Fibroblast of skin of right biceps (primary cell): ENCODE measurements around the gene CD164.

ENCODE experiments used
- DNase-seq: peaks from one replicate; pipeline ENCODE4 v3.0.0-alpha.2; 2013

The CD164 gene

DNA sequence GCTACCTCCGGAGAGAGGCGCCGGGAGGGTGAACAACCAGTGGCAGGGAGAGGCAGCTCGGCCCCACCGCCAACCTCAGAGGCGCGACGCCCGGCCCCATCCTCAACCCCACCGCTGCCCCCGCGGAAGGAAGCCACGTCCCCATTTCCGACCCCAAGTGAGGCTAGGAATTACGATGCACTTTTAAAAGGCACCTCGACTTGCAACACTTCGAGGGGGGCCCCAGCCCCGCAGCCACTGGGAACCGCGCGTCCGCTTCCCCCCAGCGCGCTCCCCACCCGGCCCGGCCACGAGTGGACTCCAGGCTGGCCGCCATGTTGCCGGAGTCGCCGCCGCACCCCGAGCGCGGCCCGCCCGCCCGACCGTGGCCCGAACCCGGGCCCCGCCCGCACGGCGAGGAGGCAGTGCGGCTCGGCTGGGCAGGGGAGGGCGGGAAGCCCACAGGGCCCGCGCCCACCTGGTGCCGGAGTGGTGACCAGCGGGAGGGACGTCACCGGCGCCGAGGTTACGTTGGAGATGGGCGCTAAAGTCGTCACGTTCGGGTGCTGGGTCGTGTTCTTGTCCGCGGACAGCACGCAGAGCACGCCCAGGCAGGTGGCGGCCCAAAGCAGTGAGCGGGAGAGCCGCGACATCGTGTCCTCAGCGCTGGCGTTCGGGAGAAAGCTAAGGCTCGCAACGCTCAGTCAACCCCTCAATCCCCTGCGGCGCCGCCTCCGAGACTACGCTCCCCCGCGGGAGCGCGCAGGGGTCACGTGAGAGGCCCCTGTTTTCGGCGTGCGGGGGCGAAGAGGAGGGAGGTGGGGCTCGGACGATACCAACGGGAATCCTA lies at the start of gene CD164:
CD164 (minus strand) TSS at position 721 of the 829 bp plus-strand sequence; CDS start at position 632, 89 bp downstream.
- DNase-seq = peak; percentile 97

DNA sequence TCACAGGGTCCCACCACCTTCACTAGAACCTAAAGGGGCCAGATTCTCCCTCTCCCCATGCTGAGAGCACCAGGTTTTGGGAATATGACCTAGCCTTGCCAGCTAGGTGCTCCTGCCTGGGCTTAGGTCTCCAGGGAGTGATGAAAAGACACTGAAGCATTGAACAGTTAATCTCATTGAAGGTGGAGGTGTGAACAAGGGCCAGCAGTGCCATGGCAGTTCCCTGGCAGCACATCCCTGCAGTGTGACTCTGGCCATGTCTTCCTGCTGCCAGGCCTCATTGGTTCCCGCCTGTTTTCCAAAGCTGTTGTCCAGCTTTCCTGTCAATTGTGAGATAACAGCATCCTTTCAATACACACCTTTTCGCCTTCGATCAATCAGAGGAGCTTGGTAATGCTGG lies 47.2 kb upstream of the CD164 start:
- no peak for DNase-seq

DNA sequence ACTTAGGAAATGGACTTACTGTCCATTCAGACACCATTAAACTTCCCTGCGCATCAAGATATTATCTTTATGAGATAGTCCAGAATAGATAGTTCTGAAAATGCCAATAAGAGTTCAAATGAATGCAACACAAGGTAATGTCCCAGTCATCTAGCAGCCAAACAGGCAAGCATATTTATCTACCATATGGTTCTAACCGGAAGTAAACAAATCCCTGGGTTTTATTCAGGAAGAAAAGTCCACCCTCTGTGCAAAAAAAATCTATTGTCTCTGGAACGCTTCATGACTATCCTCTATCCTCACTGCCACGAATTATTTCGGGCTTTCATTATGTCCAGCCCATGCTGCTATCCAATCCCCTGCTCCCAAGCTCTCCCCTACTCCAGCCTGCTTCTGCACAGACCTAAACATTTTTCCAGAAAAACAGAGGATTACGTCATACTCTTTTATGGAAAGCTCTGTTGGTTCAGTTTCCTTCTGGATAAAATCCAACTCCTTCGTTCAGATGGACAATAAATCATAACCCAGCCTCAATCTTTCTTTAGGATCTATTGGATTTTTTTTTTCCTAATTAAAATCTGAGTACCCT lies 46.7 kb upstream of the CD164 start:
- peak; percentile 51 for DNase-seq

DNA sequence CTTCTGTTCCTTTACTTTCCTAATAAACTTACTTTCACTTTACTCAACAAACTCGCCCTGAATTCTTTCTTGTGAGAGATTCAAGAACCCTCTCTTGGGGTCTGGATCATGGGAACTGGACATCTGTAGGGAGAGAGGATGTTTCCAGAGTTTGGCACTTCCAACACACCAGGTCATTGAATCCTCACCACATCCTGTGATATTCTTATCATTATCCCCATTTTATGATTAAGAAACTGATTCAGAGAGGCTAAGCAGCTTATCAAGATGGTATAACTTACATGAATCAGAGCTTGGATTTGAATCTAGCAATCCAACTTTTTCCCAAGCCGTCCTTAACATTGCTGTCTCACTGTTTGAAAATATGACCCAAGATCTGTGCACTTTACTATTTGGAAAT lies 42.7 kb upstream of the CD164 start:
- no peak for DNase-seq

DNA sequence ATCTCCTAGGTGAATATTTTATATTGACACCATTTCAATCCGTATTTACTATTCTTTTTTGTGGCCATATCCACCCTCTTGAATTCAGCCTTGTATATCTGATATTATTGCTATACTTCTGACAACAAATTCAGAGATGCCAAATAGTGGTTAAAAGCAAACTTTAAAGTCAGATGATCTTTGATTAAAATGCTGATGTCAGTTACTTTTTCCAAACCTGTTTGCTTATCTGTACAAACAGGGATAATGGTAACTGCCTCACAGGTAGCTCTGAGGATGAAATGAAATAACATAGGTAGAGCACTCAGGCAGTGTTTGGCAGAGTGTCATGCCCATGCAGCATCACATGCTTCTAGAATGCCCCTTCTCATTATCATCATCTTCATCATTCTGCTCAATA lies 38.9 kb upstream of the CD164 start:
- no peak for DNase-seq

DNA sequence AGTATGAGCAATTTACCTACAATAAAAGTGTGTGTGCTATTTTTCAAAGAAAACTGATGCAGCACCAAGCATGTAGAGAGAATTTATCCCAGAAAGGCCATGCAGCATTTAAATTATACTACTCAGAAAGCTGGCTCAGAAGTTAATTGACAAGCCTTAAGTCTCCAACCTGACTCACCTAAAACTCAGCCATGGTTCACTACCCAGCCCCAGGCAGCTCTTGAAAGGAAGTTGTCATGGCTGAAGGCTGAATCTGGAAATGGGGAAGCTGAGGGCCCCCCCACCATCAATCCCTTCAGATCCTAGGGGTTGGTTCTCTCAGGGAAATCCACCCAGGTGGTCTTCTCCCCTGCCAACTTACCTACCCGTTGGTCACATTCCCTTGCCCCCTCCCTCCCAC lies 38.5 kb upstream of the CD164 start:
- no peak for DNase-seq

DNA sequence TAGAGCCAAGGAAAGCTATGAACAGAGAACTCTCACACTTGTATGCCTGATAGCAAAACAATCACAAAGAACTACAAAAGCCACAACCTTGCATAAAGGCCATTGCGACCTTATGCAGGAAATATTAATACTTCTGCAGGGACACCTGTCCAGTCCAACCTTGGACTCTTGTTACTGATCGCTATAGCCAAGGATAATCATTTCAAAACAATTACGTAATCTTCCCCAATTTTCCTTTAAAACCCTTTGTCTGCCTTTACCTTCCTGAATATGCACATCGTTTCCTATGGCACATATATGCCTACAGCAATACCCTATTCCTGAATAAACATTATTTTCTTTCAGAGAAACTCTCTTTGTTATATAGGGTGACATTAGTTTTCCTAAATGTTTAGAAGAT lies 35.4 kb upstream of the CD164 start:
- DNase-seq = no peak

DNA sequence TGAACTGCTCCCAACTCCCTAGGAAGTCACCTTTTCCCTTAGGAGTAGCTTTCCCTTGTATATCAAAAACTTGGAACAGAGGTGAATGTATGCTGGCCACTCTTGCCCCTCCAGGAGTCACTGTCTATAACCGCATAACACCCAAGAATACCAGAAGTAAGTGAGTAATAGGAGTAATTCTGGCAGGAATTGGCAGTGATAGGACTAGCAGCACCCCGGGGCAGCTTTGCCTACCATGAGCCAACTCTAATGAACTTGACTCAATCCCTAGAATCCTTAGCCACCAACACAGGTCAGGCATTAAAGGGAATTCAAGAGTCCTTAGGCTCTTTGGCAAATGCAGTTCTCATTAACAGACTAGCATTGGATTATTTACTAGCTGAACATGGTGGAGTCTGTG lies 28.8 kb upstream of the CD164 start:
- DNase-seq = no peak

DNA sequence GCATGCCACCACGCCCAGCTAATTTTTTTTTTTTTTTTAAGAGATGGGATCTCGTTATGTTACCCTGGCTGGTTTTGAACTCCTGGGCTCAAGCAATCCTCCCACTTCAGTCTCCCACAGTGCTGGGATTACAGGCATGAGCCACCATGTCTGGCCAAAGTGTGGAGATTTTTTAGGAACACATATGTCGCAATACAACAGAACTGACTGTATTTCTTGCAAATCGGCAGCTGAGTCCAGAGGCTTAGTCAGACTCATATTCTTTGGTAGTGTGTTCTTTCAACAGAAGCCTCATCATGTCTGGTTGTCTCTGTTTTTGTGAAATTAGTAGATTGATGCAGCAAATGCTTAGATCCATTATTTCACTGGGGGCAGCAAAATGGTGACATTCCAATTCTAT lies 23.9 kb upstream of the CD164 start:
- DNase-seq = peak; percentile 41

DNA sequence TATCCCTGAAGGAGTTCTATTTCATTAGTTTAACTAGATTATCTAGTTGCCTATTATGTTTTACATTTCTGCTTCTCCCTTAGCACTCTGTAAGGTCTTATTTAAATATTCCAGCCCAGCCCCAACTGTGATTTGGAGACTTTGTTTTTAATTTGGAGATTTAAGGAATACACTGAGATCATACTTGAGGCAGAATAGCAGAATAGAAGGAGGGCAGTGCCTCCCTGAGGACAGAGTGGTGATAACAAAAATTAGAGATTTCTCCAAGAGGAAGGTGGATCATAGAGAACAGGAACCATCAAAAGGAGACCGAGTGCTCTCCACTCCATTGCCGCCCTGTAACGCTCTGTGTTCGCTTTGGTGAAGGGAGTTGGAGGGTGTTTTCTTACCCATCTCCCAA lies 14.8 kb upstream of the CD164 start:
- DNase-seq = no peak

DNA sequence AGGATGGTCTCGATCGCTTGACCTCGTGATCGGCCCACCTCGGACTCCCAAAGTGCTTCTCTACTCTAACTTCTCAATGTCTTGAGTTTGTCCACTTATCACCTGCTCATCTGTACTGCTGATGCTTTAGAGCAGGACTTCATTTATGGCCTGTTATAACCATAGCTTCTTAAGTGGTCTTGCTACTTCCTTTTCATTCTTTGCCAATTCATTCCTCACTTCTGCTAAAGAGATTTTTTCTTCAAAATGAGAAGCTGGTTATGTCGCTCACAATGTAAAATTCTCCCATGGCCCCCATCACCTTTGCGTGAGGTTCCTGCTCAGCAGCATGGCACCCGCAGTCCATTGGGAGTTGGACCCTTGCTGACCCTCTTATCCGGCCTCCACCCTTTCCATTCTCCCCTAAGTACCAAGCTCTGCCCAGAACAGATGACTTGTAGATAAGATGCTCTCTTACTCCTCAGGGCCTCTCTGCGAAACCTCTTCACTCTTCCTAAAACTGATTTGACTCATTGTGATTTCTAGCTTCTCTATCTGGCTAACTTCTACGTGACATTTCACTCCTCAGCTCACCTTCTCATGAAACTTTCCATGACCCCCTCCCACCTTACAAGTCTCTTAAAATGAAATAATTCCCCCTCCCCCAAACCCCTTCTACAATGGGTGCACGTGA lies 13.9 kb upstream of the CD164 start:
- DNase-seq = no peak

DNA sequence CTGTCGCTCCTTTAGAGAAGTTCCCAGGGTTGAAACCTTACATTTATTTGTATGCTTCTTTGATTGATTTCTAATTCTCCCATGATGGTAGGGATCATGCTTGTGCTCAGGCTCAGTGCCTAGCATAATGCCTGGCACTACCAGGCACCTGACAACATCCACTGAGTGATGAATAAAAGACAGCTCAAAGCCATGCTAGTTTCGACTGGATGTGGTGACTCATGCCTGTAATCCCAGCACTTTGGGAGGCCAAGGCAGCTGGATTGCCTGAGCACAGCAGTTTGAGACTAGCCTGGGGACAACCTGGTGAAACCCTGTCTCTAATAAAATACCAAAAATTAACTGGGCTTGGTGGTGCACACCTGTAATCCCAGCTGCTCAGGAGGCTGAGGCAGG lies 11.6 kb upstream of the CD164 start:
- DNase-seq = peak; percentile 20

DNA sequence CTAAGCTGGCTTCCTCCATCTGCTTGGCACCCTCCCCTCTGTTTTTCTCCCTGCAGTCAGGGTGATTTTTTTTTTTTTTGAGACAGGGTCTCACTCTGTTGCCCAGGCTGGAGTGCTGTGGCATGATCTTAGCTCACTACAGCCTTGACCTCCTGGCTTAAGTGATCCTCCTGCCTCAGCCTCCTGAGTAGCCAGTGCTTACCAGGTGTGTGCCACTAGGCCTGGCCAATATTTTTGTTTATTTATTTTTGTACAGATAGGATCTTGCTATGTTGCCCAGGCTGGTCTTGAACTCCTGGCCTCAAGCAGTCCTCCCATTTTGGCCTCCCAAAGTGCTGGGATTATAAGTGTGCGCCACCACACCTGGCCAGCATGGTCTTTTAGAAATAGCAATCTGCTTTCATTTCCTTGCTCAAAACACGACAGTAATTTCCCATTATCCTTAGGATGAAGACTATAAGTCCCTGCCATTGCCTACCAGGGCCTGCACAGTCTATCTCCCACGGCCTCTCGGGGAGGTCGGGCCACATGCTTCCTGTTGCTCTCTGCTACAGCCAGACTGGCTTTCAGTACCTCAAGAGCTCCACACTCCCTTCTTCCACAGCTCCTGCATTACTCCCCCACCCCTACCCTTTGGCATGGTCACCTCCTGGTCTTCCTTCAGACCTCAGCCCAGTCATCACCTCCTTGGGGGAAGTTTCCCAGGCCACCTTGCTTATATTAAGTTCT lies 11.1 kb upstream of the CD164 start:
- DNase-seq = no peak

DNA sequence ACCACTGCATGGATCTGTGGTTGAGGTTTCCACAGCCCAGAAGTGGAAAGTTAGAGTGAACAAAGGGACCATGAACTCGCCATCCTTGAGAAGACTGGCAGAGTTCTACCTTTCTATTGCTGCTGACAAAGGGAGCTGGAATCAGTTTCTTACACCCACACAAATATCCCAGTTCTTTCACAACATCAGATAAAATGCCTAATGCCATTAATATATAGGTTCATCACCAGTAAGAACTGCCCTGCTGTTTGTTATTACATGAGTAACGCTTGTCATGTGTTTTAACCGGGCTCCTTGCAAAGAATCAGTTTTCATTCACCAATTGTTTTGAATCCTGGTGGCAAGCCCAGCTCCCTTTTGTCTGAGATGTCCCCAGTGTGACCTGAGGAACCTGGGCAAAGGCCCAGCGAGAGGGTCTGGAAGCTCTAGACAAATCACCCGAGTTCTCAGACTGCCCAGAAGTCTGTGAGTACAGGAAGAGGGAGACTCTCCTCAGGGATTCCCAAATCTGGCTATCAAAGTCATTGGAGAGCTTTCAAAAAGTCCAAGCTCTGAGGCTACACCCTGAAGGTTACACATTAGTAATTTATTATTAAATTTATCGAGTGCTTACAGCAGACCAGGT lies 7.5 kb upstream of the CD164 start:
- DNase-seq = no peak

DNA sequence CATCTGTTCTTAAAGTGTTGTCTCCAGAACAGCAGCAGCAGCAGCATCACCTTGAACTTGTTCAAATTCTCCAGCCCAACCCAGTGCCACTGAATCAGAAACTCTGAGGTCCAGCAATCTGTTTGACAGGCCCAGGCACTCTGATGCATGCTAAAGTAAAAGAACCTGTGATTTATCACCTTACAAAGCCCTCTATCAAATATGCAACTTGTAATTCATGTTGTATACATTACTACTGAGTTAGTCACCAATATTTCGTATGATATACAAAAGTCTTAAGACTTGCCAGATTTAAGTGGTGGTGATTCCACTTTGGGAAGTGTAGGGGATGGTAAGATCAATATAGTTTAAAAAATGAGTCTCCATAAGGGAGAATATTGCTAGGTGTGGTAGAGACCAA lies 6.0 kb upstream of the CD164 start:
- no peak for DNase-seq

DNA sequence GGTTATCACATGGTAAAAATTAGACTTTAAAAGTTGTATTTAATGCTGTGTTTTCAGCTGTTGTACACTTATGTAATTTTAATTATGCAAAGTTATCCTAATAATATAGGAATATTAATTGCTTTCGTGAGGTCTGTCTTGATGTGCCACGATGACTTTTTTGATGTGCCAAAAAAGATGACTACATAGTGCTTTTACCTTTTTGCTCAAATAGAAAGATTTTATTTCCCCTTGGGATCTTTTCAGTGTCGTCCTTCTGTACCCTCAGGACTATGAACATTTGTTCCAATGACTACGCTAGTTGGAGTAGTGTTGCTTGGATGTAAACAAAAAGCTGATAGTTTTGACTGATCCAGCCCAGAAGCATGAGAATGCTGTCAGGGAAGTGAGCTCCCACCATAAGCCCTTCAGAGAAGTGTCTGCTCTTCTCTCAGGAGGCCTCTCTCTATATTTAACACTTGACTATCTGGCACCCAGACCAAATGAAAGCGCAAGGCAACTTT lies 1.2 kb upstream of the CD164 start:
- DNase-seq = no peak

DNA sequence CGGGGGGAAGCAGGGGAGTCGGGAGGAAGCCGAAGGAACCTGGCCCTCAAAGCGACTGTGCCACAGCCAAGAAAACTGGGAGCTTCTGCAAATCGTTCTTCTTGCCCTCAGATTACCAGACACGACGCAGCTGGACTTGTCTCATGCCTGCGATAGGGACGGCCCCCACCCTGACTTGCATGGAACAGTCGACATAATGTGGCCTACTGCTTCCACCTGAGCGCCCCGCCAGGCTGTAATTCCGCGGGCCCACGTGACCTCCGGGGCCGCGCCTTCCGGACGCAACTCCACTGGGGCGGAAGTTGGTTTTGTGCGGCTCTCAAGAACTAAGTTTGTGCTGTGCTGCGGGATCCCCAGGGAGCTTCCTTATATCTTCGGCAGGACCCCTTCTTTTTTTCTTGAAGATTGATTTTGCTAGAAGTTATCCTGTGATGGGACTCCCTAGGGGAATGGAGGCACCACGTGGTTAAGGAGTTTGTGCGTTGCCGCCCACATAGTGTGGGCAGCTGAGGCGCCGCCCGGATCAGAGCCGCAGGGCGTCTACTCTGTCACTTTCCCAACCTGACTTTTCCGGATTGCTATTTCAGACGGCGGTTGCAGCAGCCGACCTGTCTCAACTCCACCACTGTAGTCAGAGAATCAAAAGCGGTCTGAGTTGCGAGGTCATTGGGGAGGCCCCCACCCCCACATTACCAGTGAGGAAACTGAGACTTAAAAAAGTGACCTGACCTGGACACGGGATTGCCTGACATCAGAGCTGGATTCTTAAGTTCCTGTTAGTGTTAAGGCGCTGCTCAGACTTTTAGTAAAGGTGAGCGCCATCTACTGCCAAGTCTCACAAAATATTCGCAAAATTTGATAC lies 540 bp upstream of the CD164 start:
- DNase-seq = peak; percentile 95

DNA sequence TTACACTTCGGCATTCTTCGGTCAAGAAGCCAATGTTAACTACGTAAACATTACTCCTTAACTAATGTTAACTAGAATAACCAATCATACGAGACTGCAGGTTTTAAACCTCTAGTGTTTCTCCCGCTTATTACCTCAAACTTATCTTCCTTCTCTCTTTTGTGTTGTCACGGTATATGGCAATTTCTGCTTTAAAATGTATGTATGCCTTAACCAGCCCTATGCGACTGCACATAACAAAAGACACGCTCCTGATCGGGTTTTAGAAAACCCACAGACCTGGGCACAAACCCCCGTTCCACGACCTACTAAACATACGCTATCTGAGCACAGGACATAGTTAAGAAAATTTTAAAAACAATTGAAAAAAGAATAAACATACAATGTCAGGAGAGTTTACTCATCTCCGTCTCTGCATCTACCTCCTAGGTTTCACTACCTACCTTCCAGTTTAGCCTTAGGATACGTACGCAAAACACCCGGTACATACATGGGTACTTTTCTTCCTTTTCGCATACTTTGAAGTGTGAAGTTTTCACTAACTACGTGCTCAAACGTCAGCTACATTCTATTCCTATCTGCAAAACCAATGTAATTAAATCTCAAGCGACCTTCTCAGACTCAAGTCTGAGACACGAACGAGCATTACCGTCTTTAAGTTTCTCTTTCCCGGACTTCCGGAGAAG lies 1.1 kb downstream of the CD164 start:
- DNase-seq = peak; percentile 14

DNA sequence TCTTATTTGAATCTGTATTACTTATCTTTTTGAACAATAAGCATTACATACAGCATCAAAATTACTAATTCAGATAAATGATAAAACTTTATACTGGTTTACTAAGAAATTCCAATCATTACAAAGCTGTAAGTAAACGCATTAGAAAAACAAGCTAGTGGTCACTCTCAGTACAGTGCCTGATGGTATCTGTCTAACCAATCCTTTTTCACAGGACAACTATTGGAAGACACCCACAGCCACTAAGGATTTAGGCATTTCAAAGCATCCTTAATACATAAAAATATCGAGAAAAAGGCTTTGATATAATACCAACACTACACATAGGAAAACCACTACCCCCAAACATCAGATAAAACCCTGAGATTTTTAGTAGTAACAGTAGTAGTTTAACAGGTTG lies 2.6 kb downstream of the CD164 start:
- DNase-seq = peak; percentile 15

DNA sequence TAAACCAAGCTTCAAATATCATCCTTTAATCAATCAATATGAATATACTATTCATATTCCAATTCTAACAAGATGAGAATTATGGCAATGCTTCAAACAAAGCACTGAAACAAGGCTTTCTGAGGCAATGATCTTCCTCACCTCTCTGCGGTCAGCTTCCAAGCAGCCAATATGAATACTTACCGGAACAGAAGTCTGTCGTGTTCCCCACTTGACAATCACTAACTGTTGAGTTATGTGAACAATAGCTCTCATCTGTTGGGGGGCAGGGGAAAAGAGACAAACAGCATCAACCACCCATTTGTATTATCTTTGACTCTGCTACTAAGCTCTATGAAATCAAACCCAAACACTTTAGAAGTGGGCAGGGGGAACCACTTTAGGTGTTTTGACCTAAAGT lies 4.5 kb downstream of the CD164 start:
- DNase-seq = no peak

DNA sequence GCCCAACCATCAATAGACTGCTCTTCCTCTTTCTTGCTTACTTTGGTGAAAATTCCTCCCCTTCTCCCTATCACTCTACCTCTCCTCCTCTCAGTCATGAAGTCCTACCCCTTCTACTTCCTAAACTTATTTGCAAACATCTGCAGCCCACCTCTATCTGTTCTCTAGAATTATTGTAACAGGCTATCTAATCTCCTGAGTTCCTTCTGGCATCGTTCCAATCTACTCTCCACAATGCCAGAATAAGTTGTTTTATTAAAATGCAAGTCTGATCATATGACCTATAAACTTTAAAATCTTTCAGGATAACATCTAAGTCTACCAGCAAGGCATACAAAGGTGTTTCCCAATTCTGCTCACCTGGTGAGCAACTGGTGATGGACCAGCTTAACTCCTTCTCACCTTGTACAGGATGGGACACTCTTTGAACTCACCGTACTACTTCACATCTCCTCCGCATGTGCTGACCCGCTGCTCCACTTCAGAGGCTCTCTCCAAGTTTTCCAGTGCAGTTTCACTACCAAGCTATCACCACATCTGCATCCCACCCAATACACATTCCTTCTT lies 7.9 kb downstream of the CD164 start:
- DNase-seq = no peak
